Right ventricle myocardium inferior (tissue), 1 donor: Measurements from ENCODE around the gene FABP1. TPM values are rescaled to one million over a fixed set of nuclear protein-coding genes. Genes with fewer than 3 reads are reported as not detected.

Source experiments
- ATAC-seq: fragments of 200-7000 bp; cut with Tn5 transposase; one replicate; pipeline ENCODE4 v1.9.1; 2020; ENCODE audit warnings: mild to moderate bottlenecking, moderate library complexity
- DNase-seq: peaks from one replicate; pipeline ENCODE4 v3.0.0; 2021; ENCODE audit errors: missing footprints
- intact Hi-C: fragments of 100-400 bp; cut with DNase I; formaldehyde crosslinking; loops from one replicate; pipeline ENCODE4 v1.11.0; 2022
- microRNA-seq: library from miRNA; unstranded; fragments of <30 nt; microRNA quantifications from one replicate; pipeline ENCODE4 v1.2.0, GENCODE V29; 2020
- total RNA-seq: library from RNA; stranded (reverse); fragmentation: NEBNext Ultra II Directional; extraction: Animal tissue kit (Norgen Biotek cat#: 25700); gene quantifications from one replicate; pipeline ENCODE4 v1.2.1, GENCODE V29; 2021
- donor health status: DM: no; HTN: yes; CAD: no; lungs with severe emphysema.

FABP1 gene
- total RNA-seq, 1 donor from 2014 or later, result not detected

DNA sequence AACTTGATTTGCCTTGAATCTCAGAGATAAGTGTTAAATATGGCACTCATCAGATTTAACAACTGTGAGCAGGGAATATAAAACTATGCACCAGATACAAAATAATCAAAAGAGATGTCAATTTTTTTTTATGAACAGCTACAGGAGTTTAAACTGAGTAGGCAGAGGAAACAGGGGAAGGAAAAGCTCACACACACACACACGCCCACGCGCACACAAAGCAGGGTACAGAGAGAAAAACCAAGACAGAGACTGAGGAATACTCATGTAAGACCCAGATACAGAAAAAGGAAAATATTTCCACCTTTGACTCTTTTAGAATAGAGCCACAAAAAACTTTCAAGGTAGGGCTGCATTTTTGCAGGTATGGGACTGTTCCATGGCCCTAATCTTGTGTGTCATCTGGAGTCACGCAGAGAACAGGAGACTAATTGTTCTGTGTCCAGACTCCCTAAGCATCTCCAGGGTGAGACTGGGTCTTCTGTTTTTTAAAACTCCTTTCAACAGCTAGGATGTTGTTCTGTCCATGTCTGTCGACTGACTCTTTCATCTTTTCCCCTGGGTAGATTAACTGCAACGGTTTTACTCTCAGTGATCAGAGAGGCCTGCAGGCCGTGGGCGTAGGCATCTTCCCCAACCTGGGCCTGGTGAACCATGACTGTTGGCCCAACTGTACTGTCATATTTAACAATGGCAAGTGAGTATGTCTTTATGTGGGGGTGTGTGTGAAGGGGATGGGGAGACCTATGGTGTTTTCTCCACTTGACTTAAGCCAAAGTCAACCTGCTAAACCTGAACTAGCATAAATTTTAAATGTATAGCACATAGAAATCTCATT lies 37.2 kb downstream of the FABP1 start:
- intact Hi-C loops, result no loop called here
- DNase-seq (no peak), ATAC-seq (no peak)

- no peak for DNase-seq
- intact Hi-C loops, result no loop called here
Measured at GRCh38 chr2:88088999-88089398, 38.9 kb downstream of the FABP1 start.

DNA sequence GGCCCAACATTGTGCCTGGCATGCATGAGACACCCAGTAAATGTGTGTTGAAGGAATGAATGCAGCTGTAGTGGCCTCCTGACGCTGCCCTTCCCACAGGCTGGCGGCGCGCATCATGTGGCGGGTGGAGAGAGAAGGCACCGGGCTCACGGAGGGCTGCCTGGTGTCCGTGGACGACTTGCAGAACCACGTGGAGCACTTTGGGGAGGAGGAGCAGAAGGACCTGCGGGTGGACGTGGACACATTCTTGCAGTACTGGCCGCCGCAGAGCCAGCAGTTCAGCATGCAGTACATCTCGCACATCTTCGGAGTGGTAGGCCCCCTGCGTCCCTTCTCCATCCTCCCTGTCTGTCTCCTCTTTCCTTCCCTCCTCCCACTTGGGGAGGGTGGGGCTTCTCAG lies 40.1 kb downstream of the FABP1 start:
- intact Hi-C loops, result no loop called here
- ATAC-seq, result no peak
- no peak for DNase-seq

More at GRCh38 chr2:88088999-88089398, 38.9 kb downstream of the FABP1 start:
- no peak for ATAC-seq

DNA sequence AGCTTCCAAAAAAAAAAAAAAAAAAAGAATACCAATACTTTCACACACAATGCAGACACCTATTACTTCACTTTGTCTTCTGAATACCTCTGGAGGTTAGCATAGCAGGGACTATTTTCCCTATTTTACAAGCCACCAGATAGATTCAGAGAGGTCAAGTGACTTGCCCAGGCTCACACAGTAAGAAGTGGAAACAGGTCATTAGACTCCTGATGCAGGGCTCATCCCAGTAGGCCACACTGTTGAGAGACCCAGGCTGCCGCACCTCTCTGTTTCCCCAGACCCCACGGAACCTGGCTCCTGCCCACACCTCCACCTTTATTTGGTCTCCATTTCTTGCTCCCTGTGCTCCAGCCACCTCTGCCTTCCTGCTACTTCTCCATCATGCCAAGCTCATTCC lies 40.8 kb downstream of the FABP1 start:
- DNase-seq (no peak), ATAC-seq (no peak)
- intact Hi-C loops, result no loop called here

GRCh38 chr2:88086401-88086800 lies 41.5 kb downstream of the FABP1 start:
- ATAC-seq, result no peak
- no peak for DNase-seq
- intact Hi-C loops, result no loop called here

- no peak for DNase-seq
- intact Hi-C loops, result no loop called here
- no peak for ATAC-seq
Measured at GRCh38 chr2:88085602-88086001, 42.3 kb downstream of the FABP1 start.

DNA sequence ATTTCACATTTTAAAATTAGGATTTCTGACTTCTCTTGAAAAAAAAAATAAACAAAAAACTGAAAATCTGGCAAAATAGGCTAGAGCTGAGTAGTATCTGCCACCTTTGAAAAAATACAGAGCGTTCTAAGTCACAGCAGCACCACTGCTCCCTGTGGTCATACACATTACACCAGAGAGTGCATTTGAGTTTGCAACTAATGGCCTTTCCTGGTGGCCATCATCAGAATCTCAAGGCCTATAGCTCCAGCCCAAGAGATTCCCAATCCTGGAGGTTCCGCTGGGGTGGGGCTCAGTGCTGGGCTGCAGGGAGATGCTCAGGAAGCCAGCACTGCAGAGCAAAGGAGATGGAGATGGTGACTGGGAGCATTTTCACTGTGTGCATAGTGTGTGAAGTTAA lies 42.8 kb downstream of the FABP1 start:
- DNase-seq (no peak), ATAC-seq (no peak)
- intact Hi-C loops, result no loop called here

GRCh38 chr2:88082781-88083180 lies 45.1 kb downstream of the FABP1 start:
- DNase-seq (no peak), ATAC-seq (no peak)
- intact Hi-C loops, result no loop called here

DNA sequence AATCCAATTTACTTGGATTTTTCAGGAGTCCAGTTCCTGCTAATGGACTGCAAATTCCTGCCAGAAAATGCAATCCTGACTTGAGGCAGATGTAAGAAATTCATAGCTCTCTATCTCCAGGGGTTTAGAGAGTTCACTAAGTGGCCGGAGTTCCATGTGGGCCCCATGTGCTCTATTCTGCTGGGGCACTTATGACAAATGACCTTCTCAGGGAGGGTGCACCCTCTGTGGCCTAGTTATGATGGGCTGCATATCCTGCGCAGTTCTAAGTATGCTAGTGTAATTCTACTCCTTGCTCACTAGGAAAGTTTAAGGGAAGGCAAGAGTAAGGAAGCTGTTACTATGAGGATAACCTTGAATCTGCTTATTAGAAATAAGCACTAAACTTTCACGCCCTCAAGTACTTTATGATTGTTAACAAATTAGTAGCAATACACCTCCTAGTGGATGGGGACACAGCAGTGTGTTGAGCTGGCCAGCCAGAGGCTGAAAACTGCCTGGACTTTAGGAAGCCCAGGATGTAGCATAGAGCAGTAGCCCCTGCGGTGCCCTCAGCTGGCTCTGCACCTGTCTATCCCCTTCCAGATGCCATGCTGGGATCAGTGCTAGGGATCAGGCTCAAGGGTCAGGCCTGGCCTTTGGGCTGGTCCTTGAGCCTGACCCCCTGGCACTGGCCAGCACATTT lies 45.8 kb downstream of the FABP1 start:
- DNase-seq (no peak), ATAC-seq (peak; percentile 48)
- intact Hi-C loops, result no loop called here

GRCh38 chr2:88080545-88080944 lies 47.3 kb downstream of the FABP1 start:
- DNase-seq (no peak), ATAC-seq (no peak)
- intact Hi-C loops, result no loop called here

- ATAC-seq (no peak), DNase-seq (no peak)
- intact Hi-C loops, result no loop called here
Measured at GRCh38 chr2:88078643-88079172, 49.2 kb downstream of the FABP1 start.

- ATAC-seq (peak; percentile 79), DNase-seq (peak; percentile 70)
- intact Hi-C loops, result no loop called here
Measured at GRCh38 chr2:88077080-88077479, 50.8 kb downstream of the FABP1 start.

DNA sequence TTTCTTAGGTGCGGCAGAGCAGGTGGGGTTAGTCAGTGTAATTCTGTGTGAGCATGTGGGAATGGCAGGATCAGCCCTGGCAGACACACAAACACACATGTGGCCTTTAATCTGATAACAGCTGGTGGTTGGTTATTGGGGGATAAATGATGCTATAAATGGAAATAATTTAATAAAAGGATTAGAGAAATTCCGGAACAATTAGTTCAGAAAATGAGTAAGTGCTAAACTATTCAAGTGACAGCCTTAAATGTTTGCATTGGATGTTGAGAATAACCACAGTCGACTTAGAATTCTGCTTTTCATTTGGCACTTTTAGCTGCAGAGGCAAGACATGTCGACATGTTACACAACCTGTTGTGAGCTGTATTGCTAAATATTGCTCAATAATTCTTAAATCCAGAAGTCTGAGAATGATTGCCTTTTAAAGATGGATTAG lies 53.0 kb downstream of the FABP1 start:
- ATAC-seq (no peak), DNase-seq (no peak)
- intact Hi-C loops, result no loop called here

GRCh38 chr2:88074150-88074549 lies 53.7 kb downstream of the FABP1 start:
- no peak for DNase-seq
- intact Hi-C loops, result no loop called here
- ATAC-seq, result peak; percentile 45

Small RNA genes lying within 50 kb of the gene (microRNA-seq; reads per million reads assigned to microRNA genes)
- gene MIR4780, result not detected

Other genes with a start within 250 kb of the FABP1 start
- not detected for gene RNU2-63P, start 111.5 kb downstream of the FABP1 start, total RNA-seq
- 23.8 TPM for gene KRCC1, start 72.3 kb downstream of the FABP1 start, total RNA-seq
- gene SMYD1, start 60.2 kb downstream of the FABP1 start, total RNA-seq, result 544 TPM
- 31.2 TPM for gene THNSL2, start 42.3 kb upstream of the FABP1 start, total RNA-seq